HG03175 (cell line): ENCODE measurements around the gene RNF183.

Experiments
- ATAC-seq: cut with Tn5 transposase; IDR thresholded peaks from one replicate; pipeline ENCODE4 v1.9.1; 2021; ENCODE audit warnings: mild to moderate bottlenecking, moderate library complexity; ENCODE audit not compliant: unreplicated experiment

The RNF183 gene

GRCh38 chr9:113302792-113303418 lies at the start of gene RNF183:
RNF183 (minus strand) TSS chr9:113303376; CDS start chr9:113298184, 5,192 bp downstream.
- no peak for ATAC-seq

GRCh38 chr9:113352411-113352810 lies 49.2 kb upstream of the RNF183 start:
- no peak for ATAC-seq

- ATAC-seq = no peak
Observed at GRCh38 chr9:113352006-113352405, 48.8 kb upstream of the RNF183 start.

- peak; percentile 56 for ATAC-seq
Observed at GRCh38 chr9:113350937-113351336, 47.8 kb upstream of the RNF183 start.

GRCh38 chr9:113350107-113350661 lies 47.0 kb upstream of the RNF183 start:
- ATAC-seq = no peak

- ATAC-seq = peak; percentile 39
Observed at GRCh38 chr9:113349445-113350094, 46.4 kb upstream of the RNF183 start, which contains the start of gene BSPRY. BSPRY (plus strand) TSS chr9:113349541; CDS start chr9:113349580, 39 bp downstream.

GRCh38 chr9:113349066-113349444 lies 45.9 kb upstream of the RNF183 start:
- ATAC-seq = no peak

- no peak for ATAC-seq
Observed at GRCh38 chr9:113348437-113348836, 45.3 kb upstream of the RNF183 start.

- ATAC-seq = no peak
Observed at GRCh38 chr9:113345671-113346070, 42.5 kb upstream of the RNF183 start.

GRCh38 chr9:113345190-113345589 lies 42.0 kb upstream of the RNF183 start:
- no peak for ATAC-seq

- no peak for ATAC-seq
Observed at GRCh38 chr9:113343732-113344231, 40.6 kb upstream of the RNF183 start.

- ATAC-seq = no peak
Observed at GRCh38 chr9:113341712-113342410, 38.7 kb upstream of the RNF183 start.

- peak; percentile 97 for ATAC-seq
Observed at GRCh38 chr9:113340011-113340699, 37.0 kb upstream of the RNF183 start, which contains the start of gene WDR31. WDR31 (minus strand) TSS chr9:113340275; CDS start chr9:113332022, 8,253 bp downstream.

GRCh38 chr9:113337714-113338113 lies 34.5 kb upstream of the RNF183 start:
- no peak for ATAC-seq

- no peak for ATAC-seq
Observed at GRCh38 chr9:113331780-113332179, 28.6 kb upstream of the RNF183 start.

GRCh38 chr9:113328045-113328782 lies 25.0 kb upstream of the RNF183 start:
- ATAC-seq = no peak

GRCh38 chr9:113326230-113326629 lies 23.1 kb upstream of the RNF183 start:
- ATAC-seq = no peak

- ATAC-seq = no peak
Observed at GRCh38 chr9:113322671-113323070, 19.5 kb upstream of the RNF183 start.

GRCh38 chr9:113320051-113320450 lies 16.9 kb upstream of the RNF183 start:
- no peak for ATAC-seq

GRCh38 chr9:113319054-113319453 lies 15.9 kb upstream of the RNF183 start:
- no peak for ATAC-seq
